WERI-Rb-1 (cell line): ENCODE results near the gene PCSK5.

Experiments used
- DNase-seq: peaks from one replicate; pipeline ENCODE4 v3.0.0-alpha.2; 2020
- H3K27ac ChIP-seq: fragments of 250-450 bp; sonication (Bioruptor Pico); 2 replicates; pipeline ENCODE4 v1.5.1; 2020; ENCODE audit warnings: mild to moderate bottlenecking, moderate library complexity
- H3K27me3 ChIP-seq: fragments of 250-450 bp; sonication (Bioruptor Pico); 2 replicates; pipeline ENCODE4 v1.5.1; 2021; ENCODE audit warnings: mild to moderate bottlenecking, low read depth, moderate library complexity; ENCODE audit not compliant: insufficient read depth, severe bottlenecking
- H3K36me3 ChIP-seq: fragments of 250-450 bp; sonication (Bioruptor Pico); 2 replicates; pipeline ENCODE4 v1.5.1; 2020; ENCODE audit warnings: mild to moderate bottlenecking, moderate library complexity
- H3K4me3 ChIP-seq: 2 replicates; pipeline ENCODE4 v1.5.1; 2011; ENCODE audit warnings: low read depth, mild to moderate bottlenecking, control low read depth, low read length
- H3K9me3 ChIP-seq: fragments of 250-450 bp; sonication (Bioruptor Pico); 2 replicates; pipeline ENCODE4 v1.5.1; 2021; ENCODE audit warnings: mild to moderate bottlenecking, moderate library complexity; ENCODE audit not compliant: severe bottlenecking
- TF ChIP-seq, protein P1 (sequence below): IDR thresholded peaks from 2 replicates; pipeline ENCODE4 v1.5.1; 2011; ENCODE audit warnings: low read depth, mild to moderate bottlenecking, control low read depth, inconsistent platforms, low read length

Gene PCSK5

DNA sequence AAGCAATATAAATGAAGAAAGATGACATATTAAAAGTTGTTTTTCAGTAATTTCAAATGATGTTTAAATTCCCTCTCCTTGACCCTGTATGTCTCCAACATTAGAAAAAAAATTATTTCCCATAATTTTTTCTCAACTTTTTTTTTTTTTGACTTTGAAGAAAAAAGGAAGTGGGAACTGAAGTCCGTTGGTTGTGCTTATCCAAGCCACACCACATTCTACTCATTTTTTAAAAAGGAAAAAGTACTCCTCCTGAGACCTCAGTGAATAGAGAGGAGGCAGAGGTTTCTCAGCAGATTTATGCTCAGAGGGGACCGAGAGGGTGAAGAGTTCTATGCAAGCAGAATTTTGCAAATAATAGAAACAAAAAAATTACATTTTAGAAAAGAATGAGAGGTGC lies 123.3 kb downstream of the PCSK5 start:
- no peak for DNase-seq
- TF ChIP-seq, protein P1, sequence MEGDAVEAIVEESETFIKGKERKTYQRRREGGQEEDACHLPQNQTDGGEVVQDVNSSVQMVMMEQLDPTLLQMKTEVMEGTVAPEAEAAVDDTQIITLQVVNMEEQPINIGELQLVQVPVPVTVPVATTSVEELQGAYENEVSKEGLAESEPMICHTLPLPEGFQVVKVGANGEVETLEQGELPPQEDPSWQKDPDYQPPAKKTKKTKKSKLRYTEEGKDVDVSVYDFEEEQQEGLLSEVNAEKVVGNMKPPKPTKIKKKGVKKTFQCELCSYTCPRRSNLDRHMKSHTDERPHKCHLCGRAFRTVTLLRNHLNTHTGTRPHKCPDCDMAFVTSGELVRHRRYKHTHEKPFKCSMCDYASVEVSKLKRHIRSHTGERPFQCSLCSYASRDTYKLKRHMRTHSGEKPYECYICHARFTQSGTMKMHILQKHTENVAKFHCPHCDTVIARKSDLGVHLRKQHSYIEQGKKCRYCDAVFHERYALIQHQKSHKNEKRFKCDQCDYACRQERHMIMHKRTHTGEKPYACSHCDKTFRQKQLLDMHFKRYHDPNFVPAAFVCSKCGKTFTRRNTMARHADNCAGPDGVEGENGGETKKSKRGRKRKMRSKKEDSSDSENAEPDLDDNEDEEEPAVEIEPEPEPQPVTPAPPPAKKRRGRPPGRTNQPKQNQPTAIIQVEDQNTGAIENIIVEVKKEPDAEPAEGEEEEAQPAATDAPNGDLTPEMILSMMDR = no peak
- no peaks in the 10 kb centered on the region for H3K36me3 ChIP-seq

DNA sequence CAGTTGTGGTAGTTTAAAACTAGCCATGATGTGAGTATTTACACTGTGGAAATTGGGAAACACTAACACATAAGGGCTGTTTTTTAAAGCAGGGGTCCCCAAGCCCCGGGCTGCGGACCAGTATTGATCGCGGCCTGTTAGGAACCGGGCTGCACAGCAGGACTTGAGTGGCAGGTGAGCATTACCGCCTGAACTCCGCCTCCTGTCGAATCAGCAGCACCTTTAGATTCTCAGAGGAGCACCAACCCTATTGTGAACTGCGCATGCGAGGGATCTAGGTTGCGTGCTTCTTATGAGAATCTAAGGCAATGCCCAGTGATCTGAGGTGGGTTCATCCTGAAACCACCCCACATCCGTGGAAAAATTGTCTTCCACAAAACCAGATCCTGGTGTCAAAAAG lies 127.8 kb downstream of the PCSK5 start:
- Histone ChIP-seq H3K9me3 (no peaks in the 10 kb centered on the region), H3K36me3 (no peaks in the 10 kb centered on the region), H3K27ac (no peak overlapping the region), H3K27me3 (no peaks in the 10 kb centered on the region), H3K4me3 (no peak overlapping the region)
- TF ChIP-seq, protein P1 = no peak
- DNase-seq = no peak

More for the DNA sequence above, 123.3 kb downstream of the PCSK5 start:
- no peaks in the 10 kb centered on the region for H3K27me3 ChIP-seq
- no peak overlapping the region for H3K4me3 ChIP-seq
- no peak overlapping the region for H3K27ac ChIP-seq
- no peaks in the 10 kb centered on the region for H3K9me3 ChIP-seq

DNA sequence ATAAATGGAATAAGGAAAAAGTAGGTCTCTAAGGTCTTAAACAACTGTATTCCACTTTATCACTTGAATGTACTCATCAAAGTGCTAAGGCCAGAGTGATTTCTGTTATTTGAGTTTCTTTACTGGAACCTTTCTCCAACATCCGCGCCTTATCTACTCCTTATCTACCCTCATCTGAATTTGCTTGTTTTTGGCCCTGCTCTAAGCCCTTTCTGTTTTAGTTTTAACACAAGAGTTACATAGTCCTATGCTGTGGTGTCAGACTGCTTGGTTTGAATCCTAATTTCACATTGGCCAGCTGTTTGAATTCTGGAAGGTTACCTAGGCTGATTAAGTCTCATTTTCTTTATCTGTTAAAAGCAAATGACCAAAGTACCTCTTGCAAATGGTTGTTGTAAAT lies 128.3 kb downstream of the PCSK5 start:
- Histone ChIP-seq H3K36me3 (no peaks in the 10 kb centered on the region), H3K9me3 (no peaks in the 10 kb centered on the region), H3K27me3 (no peaks in the 10 kb centered on the region), H3K27ac (no peak overlapping the region), H3K4me3 (no peak overlapping the region)
- DNase-seq = no peak
- TF ChIP-seq, protein P1 = no peak

DNA sequence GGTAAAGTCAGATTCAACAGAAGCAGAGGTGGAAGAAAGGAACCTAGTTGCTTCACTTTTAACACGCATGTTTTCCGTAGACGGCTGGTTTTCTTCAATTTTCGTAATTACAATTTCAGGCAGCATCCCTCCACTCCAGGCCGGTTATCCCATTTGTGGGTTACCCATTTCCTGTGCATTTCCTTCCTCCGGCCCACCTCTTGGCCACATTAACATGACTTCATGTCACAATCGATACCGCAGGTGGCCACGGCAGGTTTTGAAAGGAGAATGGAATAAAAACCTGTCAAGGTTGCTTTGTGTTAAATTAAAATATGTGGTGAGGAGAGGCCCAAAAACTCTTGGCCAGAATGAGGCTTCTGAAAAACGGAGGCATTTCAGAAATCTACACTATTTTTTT lies 130.2 kb downstream of the PCSK5 start:
- Histone ChIP-seq H3K27ac (no peak overlapping the region), H3K9me3 (no peaks in the 10 kb centered on the region), H3K27me3 (no peaks in the 10 kb centered on the region), H3K36me3 (no peaks in the 10 kb centered on the region), H3K4me3 (no peak overlapping the region)
- TF ChIP-seq, protein P1 = no peak
- DNase-seq = no peak

DNA sequence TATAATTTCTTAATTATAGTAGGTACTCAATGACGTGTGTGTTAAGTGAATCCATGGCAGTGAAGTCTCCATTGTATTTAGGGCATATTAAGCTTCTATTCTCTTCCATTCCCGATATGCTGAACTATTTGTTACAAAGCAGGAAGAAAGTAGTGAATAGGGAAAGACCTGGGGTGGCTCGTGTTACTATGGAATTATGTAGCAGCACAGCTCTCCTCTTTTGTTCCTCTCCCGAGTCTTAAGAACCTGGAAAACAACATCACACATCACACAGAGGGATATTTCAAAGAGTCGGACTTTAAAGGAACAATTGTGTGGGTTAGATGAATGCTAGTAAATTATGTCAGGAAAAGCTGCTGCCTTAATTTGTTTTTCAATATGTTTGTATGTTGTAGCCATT lies 131.8 kb downstream of the PCSK5 start:
- H3K4me3 ChIP-seq = no peak overlapping the region
- no peak for DNase-seq
- H3K27ac ChIP-seq = no peak overlapping the region
- no peaks in the 10 kb centered on the region for H3K36me3 ChIP-seq
- no peaks in the 10 kb centered on the region for H3K27me3 ChIP-seq
- no peaks in the 10 kb centered on the region for H3K9me3 ChIP-seq
- TF ChIP-seq, protein P1 = no peak

- H3K27ac ChIP-seq = no peak overlapping the region
- TF ChIP-seq, protein P1 = no peak
- H3K27me3 ChIP-seq = no peaks in the 10 kb centered on the region
- DNase-seq = no peak
- no peak overlapping the region for H3K4me3 ChIP-seq
- H3K36me3 ChIP-seq = no peaks in the 10 kb centered on the region
- H3K9me3 ChIP-seq = no peaks in the 10 kb centered on the region
These were observed 133.3 kb downstream of the PCSK5 start for GRCh38 chr9:76023715-76024195.
